Glomerular visceral epithelial cell (primary cell): ENCODE measurements around the gene ASCC2.
A peak's percentile ranks its signal among the peaks of the same experiment; 100 is the strongest.
"Not testable (repeated sequence)": the region's sequence is repeated elsewhere in the genome, so short reads cannot be mapped to it uniquely, and the experiment has no call there.

Experiments
- DNase-seq: peaks from one replicate; pipeline ENCODE4 v3.0.0-alpha.2; 2016; ENCODE audit errors: extremely low spot score

ASCC2 gene

DNA sequence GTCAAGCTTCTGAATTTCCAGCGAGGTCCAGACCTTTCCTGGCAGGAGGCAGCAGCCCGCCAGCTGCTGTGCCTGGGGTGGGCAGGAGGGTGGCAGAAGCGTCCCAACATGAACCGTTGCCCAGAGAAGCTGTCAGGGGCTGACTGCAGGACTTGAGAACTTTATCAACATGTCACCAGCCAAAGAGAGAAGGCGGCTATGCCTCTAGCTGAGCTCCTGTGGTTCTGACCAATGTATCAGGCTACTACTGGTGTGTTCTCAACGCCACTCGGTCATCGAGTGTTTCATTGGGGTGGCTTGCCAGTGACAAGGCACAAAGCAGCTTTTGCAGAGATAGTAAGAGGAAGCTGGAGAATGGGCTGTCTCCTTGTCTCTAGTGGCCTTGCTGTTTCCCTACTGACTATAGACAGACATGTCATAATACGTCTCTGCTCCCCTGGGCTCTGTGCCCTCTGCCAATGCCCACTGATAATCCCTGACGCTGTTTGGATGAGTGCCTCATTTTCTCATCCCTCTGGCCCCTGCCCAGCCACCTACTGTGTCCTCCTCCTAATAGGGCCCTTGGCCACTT, 17.6 kb upstream of the ASCC2 start:
- DNase-seq, result no peak

GRCh38 chr22:29854432-29854831, 16.4 kb upstream of the ASCC2 start:
- DNase-seq, result no peak

DNA sequence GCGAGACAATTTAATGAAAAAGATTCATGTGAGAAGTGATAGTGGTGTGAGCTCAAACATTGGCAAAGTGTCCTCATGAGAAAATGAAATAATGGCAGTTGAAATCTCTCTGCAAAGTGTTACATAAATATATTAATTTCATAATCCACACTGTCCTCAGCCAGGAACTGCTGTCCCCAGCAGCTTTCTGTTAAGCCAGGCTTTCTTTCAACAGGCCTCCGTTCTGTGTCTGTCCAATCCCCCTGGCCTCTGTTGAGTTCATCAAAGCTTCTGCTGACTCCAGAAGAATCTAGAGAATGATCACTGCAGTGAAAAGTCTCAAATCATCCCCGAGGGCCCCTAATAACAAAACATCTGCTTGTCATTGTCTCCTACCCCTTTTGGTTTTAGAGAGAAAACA, 10.0 kb upstream of the ASCC2 start:
- DNase-seq, result no peak

- DNase-seq, result no peak
These were observed 8.2 kb upstream of the ASCC2 start for GRCh38 chr22:29846290-29846689.

- DNase-seq, result peak; percentile 52
These were observed 4.7 kb upstream of the ASCC2 start for GRCh38 chr22:29842740-29843139.

DNA sequence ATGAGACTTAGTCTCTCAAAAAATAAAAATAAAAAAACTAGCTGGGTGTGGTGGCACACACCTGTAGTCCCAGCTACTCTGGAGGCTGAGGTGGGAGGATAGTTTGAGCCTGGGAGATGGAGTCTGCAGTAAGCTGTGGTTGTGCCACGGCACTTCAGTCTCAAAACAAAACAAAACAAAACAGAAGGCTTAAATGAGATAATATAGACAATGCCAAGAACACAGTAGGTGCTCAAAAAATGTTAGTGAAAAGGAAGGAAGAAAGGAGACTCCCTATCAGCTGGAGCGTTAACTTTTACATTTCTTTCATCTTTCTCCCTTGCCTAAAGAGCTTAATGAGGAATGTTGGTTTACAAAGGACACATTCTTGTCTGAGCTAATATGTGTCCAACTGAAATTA, 4.1 kb upstream of the ASCC2 start:
- DNase-seq, result no peak

DNA sequence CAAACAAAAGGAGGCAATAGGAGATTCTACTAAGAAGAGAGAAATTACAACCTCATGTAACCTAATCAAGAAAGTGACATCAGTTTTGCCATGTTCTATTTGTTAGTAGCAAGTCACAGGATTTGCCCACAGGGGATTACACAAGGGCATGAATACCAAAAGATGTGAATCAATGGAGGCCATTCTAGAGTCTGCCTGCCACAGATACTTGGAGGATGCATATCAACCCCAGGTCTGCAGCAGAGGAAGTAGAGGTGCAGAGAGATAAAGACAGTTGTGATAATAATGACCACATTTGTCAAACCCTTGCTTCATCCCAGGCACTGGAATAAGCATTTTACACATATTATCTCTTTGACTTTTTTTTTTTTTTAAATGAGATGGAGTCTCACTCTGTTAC, 2.4 kb upstream of the ASCC2 start:
- DNase-seq, result no peak

DNA sequence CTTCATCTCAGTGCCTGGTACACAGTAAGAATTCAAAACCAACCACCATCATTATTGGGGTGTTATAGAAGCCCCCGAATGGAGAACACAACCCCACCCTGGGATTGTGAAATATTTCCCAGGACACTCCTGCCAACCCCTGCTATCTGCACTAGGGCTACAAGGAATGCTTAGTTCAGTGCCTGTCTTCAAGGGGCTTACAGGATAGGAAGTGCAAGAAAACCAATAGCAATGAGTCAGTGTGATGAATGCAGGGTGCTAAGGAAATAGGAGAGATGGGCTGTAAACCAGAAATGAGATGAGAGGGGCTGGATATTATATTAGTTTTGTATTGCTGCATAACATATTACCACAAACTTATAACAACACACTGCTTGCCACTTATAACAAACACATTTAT, 965 bp upstream of the ASCC2 start:
- DNase-seq, result no peak

- no peak for DNase-seq
These were observed 504 bp upstream of the ASCC2 start for GRCh38 chr22:29838599-29838956.

DNA sequence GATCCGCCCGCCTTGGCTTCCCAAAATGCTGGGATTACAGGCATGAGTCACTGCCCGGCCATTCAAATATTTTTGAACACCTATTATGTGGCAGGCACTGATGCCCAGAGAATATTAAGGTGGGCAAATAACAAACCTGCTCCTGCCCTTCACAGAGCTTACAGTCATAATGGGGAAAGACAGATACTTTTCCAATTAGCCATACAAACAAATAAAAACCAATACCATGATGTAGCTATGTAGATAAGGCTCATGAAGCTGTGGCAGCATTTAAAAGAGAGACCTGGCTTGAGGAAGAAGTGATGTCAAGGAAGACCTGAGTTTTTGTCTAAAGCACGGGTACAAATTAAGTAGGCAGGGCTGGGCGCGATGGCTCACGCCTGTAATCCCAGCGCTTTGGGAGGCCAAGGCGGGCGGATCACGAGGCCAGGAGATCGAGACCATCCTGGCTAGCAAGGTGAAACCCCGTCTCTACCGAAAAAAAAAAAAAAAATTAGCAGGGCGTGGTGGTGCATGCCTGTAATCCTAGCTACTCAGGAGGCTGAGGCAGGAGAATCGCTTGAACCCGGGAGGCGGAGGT, 1.2 kb downstream of the ASCC2 start:
- not testable (repeated sequence) for DNase-seq

GRCh38 chr22:29834046-29834445, 4.0 kb downstream of the ASCC2 start:
- DNase-seq, result no peak

DNA sequence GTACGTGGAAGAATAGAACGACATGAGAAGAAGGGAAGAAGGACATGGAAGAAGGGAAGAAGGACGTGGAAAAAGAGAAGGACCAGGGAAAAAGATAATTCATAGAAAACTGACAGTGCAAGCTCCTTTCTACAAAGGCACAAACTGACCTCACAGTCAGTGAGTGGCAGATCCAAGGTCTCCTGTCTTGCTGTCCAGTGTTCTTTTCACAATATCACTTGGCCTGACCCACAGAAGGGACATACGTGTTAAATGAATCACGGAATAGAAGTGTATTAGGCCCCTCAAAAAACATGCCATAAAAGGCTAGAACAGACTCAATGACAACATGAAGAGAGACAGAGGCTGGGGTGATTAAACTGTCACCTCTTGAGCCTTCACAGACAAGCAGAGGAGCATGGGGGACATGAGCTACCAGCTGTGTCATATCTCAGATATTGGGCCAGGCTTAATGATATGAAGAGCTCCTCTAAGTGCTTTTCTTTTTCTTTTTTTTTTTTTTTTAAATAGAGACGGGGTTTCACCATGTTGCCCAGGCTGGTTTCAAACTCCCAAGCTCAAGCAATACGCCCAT, 4.6 kb downstream of the ASCC2 start:
- no peak for DNase-seq

- no peak for DNase-seq
These were observed 6.1 kb downstream of the ASCC2 start for GRCh38 chr22:29831958-29832357.

GRCh38 chr22:29831186-29831921, 6.7 kb downstream of the ASCC2 start:
- no peak for DNase-seq

GRCh38 chr22:29830585-29830984, 7.5 kb downstream of the ASCC2 start:
- DNase-seq, result no peak

DNA sequence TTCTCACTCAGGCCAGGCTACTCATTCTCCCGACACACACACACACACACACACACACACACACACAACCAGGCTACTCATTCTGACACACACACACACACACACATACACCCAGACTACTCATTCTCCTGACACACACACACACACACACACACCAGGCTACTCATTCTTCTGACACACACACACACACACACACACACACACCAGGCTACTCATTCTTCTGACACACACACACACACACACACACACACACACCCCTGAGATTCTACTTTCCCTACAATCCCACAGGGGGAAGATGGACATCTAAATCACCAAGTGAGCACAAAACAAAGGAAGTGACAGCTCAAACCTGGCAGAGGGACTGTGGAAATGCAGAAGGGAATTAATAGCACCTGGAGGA, 10.3 kb downstream of the ASCC2 start:
- DNase-seq, result peak; percentile 31

- no peak for DNase-seq
These were observed 11.0 kb downstream of the ASCC2 start for GRCh38 chr22:29827091-29827490.

- DNase-seq, result no peak
These were observed 12.5 kb downstream of the ASCC2 start for GRCh38 chr22:29825578-29825977.

DNA sequence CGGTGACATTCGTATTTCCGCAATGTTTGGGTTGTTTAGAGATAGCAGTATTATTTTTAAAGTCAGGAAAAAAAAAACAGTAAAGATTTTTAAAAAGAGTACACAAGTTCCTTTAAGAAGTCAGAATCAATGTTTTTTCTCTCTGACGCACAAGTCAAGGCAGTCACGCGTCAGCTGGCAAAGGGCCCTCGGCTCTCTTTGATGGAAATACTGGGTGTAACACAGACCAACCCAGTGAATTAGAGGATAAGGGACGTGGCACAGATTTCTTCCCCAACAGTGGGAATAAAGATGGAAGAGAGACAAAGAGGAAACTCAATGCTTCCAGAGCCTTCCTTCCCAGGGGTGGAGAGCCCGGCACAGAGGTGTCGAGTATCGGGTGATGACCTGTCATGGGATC, 13.4 kb downstream of the ASCC2 start:
- DNase-seq, result no peak

DNA sequence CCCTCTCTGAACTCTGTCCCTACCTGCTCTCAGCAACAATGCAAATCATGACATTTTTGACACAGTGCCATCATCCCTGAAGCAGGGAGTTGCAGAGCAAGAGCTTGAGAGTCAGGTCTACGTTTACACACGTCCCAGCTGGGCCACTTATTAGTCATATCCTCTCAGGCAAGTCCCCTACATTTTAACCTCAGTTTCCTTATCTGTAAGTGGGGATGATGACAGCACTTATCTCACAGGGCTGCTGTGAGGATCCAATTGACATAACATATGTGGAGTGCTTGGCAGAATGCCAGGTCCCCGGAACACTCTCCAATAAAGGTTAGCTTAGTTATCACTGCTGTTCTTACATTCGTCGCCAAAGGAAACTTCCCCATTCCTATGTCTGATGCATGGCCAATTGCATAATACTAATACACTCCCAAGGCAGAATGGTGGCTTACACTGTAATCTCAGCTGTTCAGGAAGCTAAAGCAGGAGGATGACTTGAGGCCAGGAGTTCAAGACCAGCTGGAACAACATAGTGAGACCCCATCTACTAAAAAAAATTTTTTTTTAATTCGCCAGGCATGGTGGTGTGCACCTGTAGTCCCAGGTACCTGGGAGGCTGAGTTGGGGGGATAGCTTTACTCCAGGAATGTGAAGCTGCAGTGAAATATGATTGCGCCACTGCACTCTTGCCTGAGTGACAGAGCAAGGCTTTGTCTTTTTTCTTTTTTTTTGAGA, 16.6 kb downstream of the ASCC2 start:
- peak; percentile 82 for DNase-seq

- no peak for DNase-seq
These were observed 17.1 kb downstream of the ASCC2 start for GRCh38 chr22:29820961-29821290.

DNA sequence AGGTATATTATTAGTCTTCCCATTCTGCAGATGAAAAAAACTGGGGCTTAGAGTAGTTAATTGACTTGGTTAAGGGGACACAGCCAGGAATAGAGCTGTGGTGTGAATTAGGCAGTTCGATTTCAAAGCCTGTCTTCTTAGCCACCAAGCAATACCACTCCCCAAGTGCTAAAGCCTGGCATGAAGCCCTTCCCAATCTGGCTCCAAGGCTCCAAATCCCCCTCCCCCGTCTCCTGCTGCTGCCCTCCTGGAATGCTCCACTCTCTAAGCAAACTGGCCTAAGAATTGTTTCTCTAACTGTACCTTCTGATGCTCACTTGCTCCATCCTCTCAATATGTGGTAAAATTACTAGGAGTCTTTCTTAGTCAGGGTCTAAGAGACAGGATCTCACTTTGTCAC, 18.6 kb downstream of the ASCC2 start:
- DNase-seq, result no peak

DNA sequence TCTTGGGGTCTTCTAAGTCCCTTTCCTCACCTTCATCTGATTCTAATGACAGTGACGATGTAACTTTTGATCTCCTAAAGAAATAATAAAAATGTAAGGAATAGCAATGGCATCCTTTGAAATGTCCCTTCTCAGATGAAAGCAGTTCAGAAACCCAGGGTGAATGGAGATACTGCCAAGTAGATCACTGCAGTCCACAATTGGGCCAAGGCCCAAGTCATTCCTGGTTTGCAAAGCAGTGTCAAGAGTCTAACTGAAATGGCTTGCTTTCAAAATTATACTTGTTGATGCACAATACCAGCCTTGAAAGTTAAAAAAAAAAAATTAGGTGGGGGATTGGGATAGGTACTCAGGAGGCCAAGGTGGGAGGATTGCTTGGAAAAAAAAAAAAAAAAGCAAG, 20.4 kb downstream of the ASCC2 start:
- DNase-seq, result no peak
